ENCODE results near the gene NVL. TPM values are rescaled to one million over a fixed set of nuclear protein-coding genes. Genes with fewer than 3 reads are reported as not detected.

NVL gene
- total RNA-seq, 1 donor = 22.9 TPM

DNA sequence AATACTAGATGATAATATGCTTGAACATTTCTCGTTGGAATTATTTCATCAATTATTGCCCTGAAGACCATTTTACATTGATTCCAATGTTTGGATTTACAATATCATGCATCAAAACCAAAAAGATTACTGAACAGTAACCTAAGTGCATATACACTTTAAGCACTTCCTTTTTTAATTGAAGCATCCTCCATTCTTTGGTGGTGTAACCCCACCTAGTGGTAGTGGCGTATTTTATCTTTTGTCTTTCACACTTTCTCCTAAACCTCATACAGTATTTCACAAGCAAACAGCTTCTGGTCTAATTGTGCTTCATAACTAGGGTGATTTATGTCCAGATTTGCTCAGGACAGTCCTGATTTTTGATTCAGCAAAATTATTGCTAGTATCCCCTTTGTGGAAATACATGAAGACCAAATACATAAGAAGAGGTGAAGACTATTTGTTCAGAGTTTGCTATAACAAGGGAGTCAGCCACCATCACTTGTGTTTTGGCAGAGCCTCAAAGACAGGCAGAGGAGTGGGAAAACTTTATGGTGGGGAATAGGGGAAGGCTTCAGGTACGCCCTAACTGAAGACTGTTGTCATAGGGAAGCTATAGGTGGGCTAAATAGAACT is 3.4 kb upstream of the NVL start:
- H3K4me3 ChIP-seq (ENCODE audit: low read depth, low read length) = no peak overlapping the region
- TF ChIP-seq, protein P1, sequence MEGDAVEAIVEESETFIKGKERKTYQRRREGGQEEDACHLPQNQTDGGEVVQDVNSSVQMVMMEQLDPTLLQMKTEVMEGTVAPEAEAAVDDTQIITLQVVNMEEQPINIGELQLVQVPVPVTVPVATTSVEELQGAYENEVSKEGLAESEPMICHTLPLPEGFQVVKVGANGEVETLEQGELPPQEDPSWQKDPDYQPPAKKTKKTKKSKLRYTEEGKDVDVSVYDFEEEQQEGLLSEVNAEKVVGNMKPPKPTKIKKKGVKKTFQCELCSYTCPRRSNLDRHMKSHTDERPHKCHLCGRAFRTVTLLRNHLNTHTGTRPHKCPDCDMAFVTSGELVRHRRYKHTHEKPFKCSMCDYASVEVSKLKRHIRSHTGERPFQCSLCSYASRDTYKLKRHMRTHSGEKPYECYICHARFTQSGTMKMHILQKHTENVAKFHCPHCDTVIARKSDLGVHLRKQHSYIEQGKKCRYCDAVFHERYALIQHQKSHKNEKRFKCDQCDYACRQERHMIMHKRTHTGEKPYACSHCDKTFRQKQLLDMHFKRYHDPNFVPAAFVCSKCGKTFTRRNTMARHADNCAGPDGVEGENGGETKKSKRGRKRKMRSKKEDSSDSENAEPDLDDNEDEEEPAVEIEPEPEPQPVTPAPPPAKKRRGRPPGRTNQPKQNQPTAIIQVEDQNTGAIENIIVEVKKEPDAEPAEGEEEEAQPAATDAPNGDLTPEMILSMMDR (IDR thresholded peaks at IDR 0.05; ENCODE audit: insufficient read depth, low read depth, low read length) = peak; percentile 65
- peak; percentile 75 for DNase-seq (ENCODE audit: low read depth)

DNA sequence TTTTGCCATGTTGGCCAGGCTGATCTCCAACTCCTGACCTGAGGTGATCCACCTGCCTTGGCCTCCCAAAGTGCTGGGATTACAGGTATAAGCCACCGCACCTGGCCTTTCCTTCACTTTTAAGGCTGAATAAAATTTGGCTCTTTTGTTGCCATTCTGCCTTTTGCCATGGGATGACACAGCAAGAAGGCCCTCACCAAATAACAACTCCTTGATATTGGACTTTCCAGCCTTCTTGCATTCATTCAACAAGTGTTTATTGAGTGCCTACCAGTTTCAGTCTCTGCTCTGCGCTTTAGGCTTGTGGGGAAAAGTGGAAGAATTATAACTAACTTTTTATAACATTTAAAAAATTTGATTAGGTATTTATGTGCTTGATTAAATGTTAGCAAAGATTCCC is 1.9 kb upstream of the NVL start:
- TF ChIP-seq, protein P1 (IDR thresholded peaks at IDR 0.05; ENCODE audit: insufficient read depth, low read depth, low read length) = no peak
- DNase-seq (ENCODE audit: low read depth) = no peak
- H3K4me3 ChIP-seq (ENCODE audit: low read depth, low read length) = no peak overlapping the region

DNA sequence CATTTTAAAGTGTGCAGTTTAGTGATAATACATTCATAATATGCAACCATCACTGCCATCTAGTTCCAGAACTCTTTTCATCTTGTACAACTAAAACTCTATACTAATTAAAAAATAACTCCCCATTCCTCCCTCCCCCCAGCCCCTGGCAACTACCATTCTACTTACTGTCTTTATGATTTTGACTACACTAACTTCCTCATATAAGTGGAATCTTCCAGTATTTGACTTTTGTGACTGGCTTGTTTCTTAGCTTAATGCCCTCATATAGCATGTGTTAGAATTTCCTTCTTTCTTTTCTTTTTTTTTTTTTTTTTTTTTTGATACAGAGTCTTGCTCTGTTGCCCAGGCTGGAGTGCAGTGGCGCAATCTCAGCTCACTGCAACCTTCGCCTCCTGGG is 1.4 kb upstream of the NVL start:
- TF ChIP-seq, protein P1 (IDR thresholded peaks at IDR 0.05; ENCODE audit: insufficient read depth, low read depth, low read length) = no peak
- H3K4me3 ChIP-seq (ENCODE audit: low read depth, low read length) = no peak overlapping the region
- DNase-seq (ENCODE audit: low read depth) = no peak

DNA sequence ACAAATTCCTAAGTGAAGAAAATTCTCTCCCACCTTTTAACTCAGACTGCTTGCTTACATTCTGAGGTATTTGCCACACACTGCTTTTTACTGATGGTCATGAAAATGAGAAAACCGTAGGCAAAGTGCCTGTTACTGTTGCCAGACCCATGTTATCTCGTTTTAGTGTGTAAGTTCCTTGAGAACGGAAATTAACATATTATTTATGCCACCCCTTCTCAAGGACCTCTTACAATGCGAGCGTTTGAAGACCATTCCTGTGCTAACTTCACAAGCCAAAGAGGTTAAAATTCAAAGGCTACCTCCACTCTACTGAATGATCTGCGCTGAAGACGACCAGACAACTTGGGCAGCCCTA is 509 bp downstream of the NVL start:
- peak overlapping the region; percentile 93 for H3K4me3 ChIP-seq (ENCODE audit: low read depth, low read length)
- TF ChIP-seq, protein P1 (IDR thresholded peaks at IDR 0.05; ENCODE audit: insufficient read depth, low read depth, low read length) = no peak

DNA sequence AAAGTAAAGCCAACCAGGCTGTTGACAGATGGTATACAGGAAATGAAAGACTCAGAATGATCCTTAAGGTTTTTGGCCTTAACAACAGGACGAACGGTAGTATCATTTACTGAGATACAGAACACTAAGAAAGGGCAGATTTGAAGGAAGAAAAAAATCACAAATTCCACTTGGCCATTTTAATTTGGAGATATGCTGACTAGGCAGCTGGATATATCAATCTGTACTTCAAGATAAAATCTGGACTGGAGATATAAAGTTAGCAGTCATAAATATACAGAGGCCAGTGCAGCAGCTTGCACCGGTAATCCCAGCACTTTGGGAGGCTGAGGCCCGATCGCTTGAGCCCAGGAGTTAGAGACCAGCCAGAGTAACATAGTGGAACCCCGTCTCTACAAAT is 1.3 kb downstream of the NVL start:
- DNase-seq (ENCODE audit: low read depth) = no peak
- peak overlapping the region; percentile 93 for H3K4me3 ChIP-seq (ENCODE audit: low read depth, low read length)
- TF ChIP-seq, protein P1 (IDR thresholded peaks at IDR 0.05; ENCODE audit: insufficient read depth, low read depth, low read length) = no peak

More for the DNA sequence above, 509 bp downstream of the NVL start:
- DNase-seq (ENCODE audit: low read depth) = no peak

DNA sequence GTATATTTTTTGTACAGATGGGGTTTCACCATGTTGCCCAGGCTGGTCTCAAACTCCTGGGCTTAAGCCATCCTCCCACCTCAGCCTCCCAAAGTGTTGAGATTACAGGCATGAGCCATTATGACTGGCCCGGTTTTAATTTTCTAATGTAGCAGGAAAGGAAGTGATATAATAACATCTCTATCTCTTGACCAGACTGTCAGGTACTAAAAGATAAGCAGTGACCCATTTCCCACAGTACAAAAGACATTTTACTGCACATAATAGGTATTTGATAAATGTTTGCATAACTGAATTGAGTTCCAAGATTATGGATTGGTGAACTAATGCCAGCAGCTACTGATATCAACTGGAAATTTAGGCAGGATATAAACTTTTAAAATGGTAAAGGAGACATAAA is 4.0 kb downstream of the NVL start:
- no peak for DNase-seq (ENCODE audit: low read depth)
- no peak overlapping the region for H3K4me3 ChIP-seq (ENCODE audit: low read depth, low read length)
- TF ChIP-seq, protein P1 (IDR thresholded peaks at IDR 0.05; ENCODE audit: insufficient read depth, low read depth, low read length) = no peak

DNA sequence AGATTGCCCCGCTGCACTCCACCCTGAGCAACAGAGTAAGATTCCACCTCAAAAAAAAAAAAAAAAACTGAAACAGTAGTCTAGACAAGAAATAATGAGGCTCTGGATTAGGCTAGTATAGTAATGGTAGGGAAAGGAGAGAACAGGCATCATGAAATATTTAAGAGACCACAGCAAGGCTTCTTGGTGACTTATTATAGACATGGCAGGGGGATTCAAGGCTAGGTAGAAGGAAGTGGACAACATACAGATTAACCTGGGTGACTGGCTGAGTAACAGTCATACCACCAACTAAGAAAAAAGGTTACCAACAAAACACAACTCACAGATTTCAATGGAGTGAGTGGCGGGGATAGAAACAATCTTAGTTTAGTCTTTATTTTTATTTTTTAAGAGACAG is 8.3 kb downstream of the NVL start:
- DNase-seq (ENCODE audit: low read depth) = no peak
- no peak overlapping the region for H3K4me3 ChIP-seq (ENCODE audit: low read depth, low read length)
- TF ChIP-seq, protein P1 (IDR thresholded peaks at IDR 0.05; ENCODE audit: insufficient read depth, low read depth, low read length) = no peak
